Neural cell (in vitro differentiated cells): ENCODE measurements around the gene SDF2.

Experiments used
- EP300 ChIP-seq: fragments of 450-650 bp; conservative IDR thresholded peaks from 2 replicates; pipeline ENCODE4 v1.6.1; 2014; ENCODE audit warnings: antibody characterized with exemption, mild to moderate bottlenecking, moderate library complexity; ENCODE audit not compliant: poor library complexity, severe bottlenecking
- EZH2 ChIP-seq: fragments of 200-600, 300-800 bp; shearing (Covaris generic), sonication (generic); IDR thresholded peaks from 2 replicates; pipeline ENCODE4 v1.6.1; 2014; ENCODE audit warnings: antibody characterized with exemption, low read length, borderline replicate concordance, mild to moderate bottlenecking; ENCODE audit not compliant: insufficient read depth, poor library complexity, severe bottlenecking
- POLR2AphosphoS5 ChIP-seq: IDR thresholded peaks from 2 replicates; pipeline ENCODE4 v1.6.1; 2012
- RAD21 ChIP-seq: fragments of 450-650 bp; conservative IDR thresholded peaks from 2 replicates; pipeline ENCODE4 v1.6.1; 2014; ENCODE audit warnings: antibody characterized with exemption, mild to moderate bottlenecking, moderate library complexity
- TAF1 ChIP-seq: IDR thresholded peaks from 2 replicates; pipeline ENCODE4 v1.6.1; 2012; ENCODE audit warnings: low read depth
- TF ChIP-seq, protein P1 (sequence below): fragments of 450-650 bp; IDR thresholded peaks from 2 replicates; pipeline ENCODE4 v1.5.1; 2014; ENCODE audit warnings: antibody characterized with exemption, mild to moderate bottlenecking, moderate library complexity; ENCODE audit not compliant: poor library complexity, severe bottlenecking

- TF ChIP-seq, protein P1, sequence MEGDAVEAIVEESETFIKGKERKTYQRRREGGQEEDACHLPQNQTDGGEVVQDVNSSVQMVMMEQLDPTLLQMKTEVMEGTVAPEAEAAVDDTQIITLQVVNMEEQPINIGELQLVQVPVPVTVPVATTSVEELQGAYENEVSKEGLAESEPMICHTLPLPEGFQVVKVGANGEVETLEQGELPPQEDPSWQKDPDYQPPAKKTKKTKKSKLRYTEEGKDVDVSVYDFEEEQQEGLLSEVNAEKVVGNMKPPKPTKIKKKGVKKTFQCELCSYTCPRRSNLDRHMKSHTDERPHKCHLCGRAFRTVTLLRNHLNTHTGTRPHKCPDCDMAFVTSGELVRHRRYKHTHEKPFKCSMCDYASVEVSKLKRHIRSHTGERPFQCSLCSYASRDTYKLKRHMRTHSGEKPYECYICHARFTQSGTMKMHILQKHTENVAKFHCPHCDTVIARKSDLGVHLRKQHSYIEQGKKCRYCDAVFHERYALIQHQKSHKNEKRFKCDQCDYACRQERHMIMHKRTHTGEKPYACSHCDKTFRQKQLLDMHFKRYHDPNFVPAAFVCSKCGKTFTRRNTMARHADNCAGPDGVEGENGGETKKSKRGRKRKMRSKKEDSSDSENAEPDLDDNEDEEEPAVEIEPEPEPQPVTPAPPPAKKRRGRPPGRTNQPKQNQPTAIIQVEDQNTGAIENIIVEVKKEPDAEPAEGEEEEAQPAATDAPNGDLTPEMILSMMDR, result no peak
- TF ChIP-seq TAF1, result no peak
- TF ChIP-seq POLR2AphosphoS5, result no peak
- TF ChIP-seq EZH2, result no peak
- TF ChIP-seq RAD21, result no peak
- TF ChIP-seq EP300, result no peak
Measured at GRCh38 chr17:28667870-28668269, 6.2 kb upstream of the SDF2 start.
